ENCODE data around the gene D2HGDH.
"Not testable (repeated sequence)": the region's sequence is repeated elsewhere in the genome, so short reads cannot be mapped to it uniquely, and the experiment has no call there.

The D2HGDH gene

GRCh38 chr2:241726459-241726858 lies 8.0 kb upstream of the D2HGDH start:
- no peak for DNase-seq

GRCh38 chr2:241728000-241728399 lies 6.4 kb upstream of the D2HGDH start:
- no peak for DNase-seq

- no peak for DNase-seq
These were observed 5.8 kb upstream of the D2HGDH start for GRCh38 chr2:241728627-241729026.

GRCh38 chr2:241729868-241730267 lies 4.6 kb upstream of the D2HGDH start:
- DNase-seq: no peak

- DNase-seq: no peak
These were observed 3.6 kb upstream of the D2HGDH start for GRCh38 chr2:241730671-241731293.

GRCh38 chr2:241732513-241733186 lies 1.8 kb upstream of the D2HGDH start:
- DNase-seq: peak; percentile 49

GRCh38 chr2:241733391-241734207 lies 831 bp upstream of the D2HGDH start:
- no peak for DNase-seq

- no peak for DNase-seq
These were observed 293 bp upstream of the D2HGDH start for GRCh38 chr2:241734208-241734466.

GRCh38 chr2:241736111-241736510 lies 1.7 kb downstream of the D2HGDH start:
- DNase-seq: no peak

GRCh38 chr2:241738040-241738686 lies 3.7 kb downstream of the D2HGDH start:
- no peak for DNase-seq

- DNase-seq: no peak
These were observed 4.7 kb downstream of the D2HGDH start for GRCh38 chr2:241739177-241739576.

GRCh38 chr2:241739651-241740050 lies 5.2 kb downstream of the D2HGDH start:
- peak; percentile 9 for DNase-seq

- peak; percentile 45 for DNase-seq
These were observed 6.6 kb downstream of the D2HGDH start for GRCh38 chr2:241741016-241741415.

GRCh38 chr2:241742320-241742939 lies 8.0 kb downstream of the D2HGDH start:
- no peak for DNase-seq

GRCh38 chr2:241743008-241743407 lies 8.6 kb downstream of the D2HGDH start:
- DNase-seq: not testable (repeated sequence)

- no peak for DNase-seq
These were observed 9.2 kb downstream of the D2HGDH start for GRCh38 chr2:241743620-241744019.

GRCh38 chr2:241744028-241744754 lies 9.8 kb downstream of the D2HGDH start:
- DNase-seq: no peak

- DNase-seq: no peak
These were observed 10.8 kb downstream of the D2HGDH start for GRCh38 chr2:241745276-241745675.

- no peak for DNase-seq
These were observed 11.7 kb downstream of the D2HGDH start for GRCh38 chr2:241746084-241746483.

- DNase-seq: no peak
These were observed 14.2 kb downstream of the D2HGDH start for GRCh38 chr2:241748468-241749256.

- DNase-seq: no peak
These were observed 15.8 kb downstream of the D2HGDH start for GRCh38 chr2:241750076-241750840.

Measured in CD4-positive, alpha-beta T cell treated with Interleukin-4 for 4 hours (primary cell).